Left hindlimb (tissue), 1 donor: ENCODE measurements around the gene TSSK6.

Experiments
- DNase-seq: peaks from one replicate; pipeline ENCODE4 v3.0.0-alpha.2; 2018

The TSSK6 gene

DNA sequence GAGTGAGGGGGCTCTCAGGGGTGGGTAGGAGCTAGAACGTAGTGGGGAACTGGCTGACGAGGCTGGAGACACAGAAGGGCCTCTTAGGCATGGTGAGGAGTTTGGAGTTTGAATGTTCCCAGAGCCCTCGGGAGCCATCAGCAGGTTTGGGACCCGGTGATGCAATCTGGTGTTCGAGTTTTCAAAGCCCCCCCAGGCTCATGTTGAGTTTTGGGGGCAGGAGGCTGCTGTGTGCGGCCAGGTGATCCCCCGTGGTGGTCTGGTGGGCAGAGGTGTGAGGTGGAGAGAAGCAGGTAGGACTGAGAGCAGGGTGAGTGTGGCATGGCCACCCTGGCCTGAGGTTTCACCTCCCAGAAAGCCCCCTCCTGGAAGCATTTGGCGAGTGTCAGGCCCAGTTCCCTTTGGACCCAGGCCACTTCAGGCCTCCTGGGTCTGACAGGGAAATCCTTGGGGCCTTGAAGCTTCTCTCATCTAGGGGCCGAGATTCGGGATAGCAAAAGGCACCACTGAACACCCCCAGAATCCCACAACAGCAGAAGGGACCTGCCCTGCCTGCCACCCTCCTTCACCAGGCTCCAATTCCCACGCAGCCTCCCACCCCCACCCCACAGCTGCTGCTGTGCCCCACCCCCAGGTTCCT is 14.6 kb upstream of the TSSK6 start:
- no peak for DNase-seq

DNA sequence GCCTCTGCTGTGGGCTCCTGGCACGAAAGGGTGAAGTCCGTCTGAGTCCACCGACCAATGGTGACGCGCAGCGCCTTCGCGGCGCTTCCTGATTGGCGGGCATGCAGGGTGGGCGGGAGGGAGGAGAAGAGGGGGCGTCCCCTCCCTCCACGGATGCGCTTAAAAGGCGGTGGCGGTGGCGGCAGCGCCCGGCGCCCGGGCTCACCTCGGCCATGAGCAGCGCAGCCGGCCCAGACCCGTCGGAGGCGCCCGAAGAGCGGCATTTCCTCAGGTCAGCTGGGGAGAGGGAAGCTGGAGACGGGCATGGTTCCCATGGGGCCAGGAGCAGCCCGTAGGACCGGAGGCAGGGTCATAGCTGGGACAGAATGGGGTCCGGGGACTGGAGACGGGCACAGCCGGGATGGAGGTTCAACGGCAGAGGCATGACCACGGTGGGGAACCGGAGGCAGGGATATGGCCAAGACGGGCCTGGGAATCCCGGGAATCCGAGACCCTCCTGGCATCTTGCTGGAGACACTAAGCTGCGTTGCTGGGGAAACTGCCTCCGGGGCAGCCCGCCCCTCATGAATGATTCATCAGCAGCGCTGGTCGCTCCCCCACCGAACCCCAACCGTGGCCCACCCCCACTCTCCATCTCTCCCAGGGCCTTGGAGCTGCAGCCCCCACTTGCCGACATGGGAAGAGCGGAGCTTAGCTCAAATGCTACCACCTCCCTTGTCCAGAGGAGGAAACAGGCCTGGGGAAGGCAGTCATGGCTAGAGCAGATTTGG is 13.6 kb upstream of the TSSK6 start, which contains the start of gene YJEFN3:
TSS of gene YJEFN3 (plus strand) at position 191 of the 770 bp plus-strand sequence. CDS start at position 213, 22 bp downstream.
- no peak for DNase-seq

DNA sequence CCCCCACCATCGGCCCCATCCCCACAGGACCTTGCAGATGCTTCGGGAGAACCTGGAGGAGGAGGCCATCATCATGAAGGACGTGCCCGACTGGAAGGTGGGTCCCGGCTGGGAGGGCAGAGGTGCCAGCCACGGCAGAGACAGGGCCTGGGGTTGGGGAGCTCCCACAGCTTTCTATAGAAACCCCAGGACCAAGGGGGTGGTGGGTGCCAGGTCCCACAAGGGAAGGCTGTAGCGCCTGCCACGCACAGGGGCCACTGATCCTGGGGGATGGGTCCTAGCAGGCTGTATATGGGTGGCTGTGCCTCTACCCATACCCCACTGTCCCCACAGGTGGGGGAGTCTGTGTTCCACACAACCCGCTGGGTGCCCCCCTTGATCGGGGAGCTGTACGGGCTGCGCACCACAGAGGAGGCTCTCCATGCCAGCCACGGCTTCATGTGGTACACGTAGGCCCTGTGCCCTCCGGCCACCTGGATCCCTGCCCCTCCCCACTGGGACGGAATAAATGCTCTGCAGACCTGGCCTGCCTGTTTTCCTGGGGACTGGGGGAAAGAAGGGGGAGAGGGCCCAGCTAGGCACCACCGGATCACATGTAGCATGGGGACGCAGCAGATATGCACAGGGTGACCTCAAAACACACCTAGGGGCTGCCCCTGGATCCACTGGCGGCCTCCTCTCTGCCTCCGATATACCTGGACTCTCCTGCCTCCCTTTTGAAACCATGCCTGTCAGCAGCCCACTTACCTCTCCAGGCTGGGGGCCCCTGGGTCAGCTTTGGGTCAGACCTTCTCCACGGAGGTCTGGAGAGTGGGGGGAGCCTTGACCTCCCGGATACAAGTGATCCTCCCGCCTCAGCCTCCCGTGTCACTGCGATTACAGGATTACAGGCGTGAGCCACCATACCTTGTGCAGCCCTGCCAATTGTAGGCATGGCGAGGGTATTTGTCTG is 12.6 kb upstream of the TSSK6 start:
- DNase-seq: no peak

DNA sequence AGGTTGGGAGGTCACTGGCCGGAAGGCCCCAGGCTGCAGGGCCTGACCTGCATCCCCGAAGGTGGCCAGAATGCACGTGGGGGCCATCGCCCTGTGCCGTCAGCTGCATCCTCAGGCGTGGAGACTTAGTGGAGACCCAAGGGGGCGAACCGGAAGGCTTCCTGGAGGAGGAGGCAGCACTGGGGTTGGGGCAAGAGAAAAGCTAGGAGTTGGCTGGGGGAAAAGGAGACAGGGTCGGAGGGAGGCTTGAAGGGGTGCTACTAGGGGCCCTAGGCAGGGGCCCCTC is 12.0 kb upstream of the TSSK6 start:
- no peak for DNase-seq

DNA sequence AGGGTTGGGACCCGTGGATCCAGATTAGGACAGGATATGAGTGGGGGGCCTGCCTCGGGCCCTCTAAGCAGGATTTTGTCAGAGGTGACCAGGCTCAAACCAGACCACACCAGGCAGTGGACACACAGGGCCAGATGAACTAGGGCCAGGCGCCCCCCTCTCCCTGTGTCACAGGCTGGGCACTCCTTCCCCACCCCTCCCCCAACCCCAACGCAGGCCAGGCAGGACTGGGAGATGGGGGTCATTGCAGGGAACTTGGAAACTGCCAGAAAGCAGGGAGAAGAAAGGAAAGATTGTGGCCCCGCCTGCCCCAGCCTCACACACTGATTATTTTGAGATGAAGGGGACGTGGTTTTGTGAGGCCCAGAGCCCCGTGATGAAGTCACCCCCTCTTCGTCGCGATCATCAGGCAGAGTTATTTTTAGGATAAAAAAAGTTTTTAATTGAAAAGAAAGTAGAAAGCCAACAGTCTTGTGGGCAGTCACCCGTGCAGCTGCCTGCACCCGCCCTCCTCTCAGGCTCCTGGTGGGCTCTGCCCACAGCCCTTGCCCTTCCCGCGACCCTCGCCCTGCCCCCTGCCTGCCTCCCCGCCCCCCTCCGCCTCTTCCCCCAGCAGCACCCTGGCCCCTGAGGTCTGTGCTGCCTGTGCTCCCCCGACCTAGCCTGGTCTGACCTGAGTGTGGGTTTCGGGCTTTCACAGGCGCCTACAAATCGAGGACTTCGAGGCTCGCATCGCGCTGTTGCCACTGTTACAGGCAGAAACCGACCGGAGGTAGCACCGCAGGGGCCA is 11.4 kb upstream of the TSSK6 start:
- DNase-seq: no peak

DNA sequence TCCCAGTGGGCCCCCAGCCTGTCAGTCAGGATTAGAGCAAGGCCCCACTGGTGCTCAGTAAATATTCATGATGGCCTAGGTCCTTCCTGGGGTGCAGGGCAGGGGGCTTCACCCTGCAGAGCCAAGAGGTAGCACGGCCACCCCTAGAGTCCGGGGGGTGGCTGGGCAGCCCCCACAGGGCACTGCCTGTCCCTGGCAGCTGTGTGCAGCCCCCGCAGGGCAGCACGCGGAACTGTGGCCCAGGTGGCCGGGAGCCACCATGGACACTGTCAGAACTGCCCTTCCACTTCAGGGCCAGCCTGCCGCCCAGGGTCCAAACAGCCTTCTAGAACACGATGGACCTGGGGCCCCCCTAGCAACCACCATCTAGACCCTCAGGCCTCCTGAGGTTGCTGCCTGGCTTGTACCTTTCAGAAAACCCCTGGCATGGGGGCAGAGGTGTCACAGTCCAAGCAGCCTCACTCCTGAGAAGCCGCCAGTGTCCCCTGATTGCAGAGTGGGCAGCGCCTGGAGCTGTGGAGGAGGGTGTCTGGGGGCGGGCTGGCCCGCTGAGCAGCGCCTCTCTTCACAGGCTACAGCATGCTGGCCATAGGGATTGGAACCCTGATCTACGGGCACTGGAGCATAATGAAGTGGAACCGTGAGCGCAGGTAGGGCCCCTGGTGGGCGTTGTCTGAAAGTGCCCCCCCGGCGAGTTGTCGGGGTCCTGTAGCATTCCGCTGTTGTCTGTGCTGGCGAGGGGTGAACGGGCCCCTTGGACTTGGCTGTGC is 10.4 kb upstream of the TSSK6 start:
- no peak for DNase-seq

DNA sequence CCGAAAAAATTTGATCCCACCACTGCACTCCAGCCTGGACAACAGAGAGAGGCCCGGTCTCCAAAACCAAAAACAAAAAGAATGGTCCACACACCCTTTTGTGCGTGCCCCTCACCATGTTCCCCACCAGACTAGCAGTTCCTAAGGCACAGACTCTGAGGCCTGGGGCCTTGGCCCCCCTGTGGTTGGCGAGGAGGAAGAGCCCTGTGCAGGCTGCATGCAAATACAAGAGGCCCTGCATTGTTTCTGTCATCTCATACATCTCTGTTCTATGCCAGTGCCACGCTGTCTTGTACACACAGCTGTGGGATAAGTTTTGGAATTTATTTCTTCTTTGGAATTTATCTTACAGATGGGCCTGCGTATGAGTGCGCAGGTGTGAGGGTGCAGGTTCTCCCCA is 8.7 kb upstream of the TSSK6 start:
- DNase-seq: no peak

DNA sequence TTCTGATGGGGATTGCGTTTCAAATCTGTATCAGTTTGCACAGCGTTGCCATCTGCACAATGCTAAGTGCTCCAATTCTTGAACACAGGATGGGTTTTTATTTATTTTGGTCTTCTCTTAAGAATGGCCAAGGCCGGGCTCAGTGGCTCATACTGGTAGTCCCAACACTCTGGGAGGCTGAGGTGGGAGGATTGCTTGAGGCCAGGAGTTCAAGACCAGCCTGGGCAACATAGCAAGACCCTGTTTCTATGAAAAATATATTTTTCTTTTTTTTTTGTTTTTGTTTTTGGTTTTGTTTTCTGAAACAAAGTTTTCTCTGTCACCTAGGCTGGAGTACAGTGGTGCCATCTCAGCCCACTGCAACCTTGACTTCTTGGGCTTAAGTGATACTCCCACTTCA is 7.8 kb upstream of the TSSK6 start:
- no peak for DNase-seq

DNA sequence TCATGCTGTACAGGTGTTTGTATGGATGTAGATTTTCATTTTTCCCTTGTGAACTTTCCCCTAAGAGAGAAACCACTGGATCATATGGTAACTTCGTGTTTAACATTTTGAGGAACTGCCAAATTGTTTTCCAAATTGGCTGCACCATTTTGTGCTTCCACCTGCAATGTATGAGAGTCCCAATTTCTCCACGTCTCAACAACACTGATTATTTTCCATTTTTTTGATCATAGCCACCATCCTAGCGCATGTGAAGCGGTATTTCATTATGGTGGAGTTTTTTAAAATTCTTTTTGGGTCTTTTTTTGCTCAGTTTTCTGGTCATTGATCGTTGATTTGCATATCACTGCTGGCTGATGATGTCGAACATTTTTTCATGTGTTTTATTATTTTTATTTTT is 5.6 kb upstream of the TSSK6 start:
- no peak for DNase-seq

DNA sequence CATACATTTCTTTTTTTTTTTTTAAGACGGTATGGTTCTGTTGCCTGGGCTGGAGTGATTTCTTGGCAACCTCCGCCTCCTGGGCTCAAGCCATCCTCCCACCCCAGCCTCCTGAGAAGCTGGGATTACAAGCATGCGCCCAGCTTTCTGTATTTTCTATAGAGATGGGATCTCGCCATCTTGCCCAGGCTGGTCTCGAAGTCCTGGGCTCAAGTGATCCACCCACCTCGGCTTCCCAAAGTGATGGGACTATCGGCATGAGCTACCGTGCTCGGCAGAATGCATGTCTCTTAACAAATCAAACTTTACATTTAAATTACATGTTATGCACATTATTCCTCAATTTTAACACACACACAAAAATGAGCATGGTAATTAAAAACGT is 1.9 kb upstream of the TSSK6 start:
- no peak for DNase-seq

DNA sequence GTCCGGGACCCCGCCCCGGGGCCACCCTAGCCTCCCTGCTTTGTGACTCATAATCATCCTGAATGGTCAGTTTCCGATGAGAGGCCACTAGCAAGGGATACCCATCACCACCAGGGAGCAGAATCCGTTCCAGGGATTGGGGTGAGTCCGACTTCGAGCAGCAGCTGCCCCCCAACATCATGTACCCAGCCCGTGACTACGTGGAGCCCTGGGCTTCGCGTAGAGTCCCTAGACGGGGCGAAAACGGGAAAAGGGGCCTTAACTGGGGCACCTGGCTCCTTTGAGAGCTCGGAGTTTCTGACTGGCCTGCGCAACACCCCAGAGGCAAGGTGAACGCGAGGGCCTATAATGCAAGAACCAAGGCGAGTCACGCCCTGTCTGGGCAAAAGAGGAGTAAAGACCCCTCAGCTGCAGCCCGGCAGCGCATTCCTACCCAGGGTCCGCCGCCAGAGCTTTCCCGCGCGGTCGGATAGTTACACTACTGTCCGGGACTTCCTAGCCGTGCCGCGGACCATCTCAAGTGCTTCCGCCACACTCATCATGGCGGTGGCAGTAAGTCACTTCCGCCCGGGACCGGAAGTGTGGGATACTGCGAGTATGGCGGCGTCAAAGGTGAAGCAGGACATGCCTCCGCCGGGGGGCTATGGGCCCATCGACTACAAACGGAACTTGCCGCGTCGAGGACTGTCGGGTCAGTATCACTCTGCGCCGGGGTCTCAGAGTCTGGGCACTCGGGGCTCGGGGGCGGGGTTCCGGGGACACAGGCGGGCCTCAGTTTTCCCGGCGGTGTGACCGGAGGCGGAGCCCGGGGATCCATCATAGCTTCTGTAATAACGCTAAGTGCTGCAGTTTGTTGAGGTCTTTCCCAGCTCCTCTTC is 533 bp upstream of the TSSK6 start, which contains the start of gene NDUFA13:
TSS of gene NDUFA13 (plus strand) at position 584 of the 878 bp plus-strand sequence. CDS start at position 598, 14 bp downstream.
- DNase-seq: peak; percentile 94

DNA sequence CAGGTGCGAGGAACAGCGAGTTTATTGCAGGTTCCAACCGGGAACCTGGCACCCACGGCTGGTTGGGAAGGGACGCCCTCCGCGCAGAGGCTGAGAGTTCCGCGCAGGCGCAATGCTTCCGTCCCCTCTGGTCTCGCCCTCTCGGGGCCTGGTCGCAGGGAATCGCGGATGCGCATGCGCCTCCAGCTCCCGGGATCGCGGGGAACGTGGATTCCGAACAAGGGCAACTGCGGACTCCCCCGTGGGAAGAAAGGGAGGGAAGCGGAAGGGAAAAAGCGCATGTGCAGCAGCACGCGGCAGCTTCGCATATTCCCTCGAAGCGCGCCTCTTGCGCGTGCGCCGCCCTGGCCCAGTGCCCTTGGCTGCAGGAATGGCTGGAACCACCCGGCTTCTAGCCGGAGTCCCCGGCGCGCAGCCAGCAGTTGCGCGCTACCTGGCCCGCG is 1.1 kb downstream of the TSSK6 start:
- DNase-seq: peak; percentile 86

DNA sequence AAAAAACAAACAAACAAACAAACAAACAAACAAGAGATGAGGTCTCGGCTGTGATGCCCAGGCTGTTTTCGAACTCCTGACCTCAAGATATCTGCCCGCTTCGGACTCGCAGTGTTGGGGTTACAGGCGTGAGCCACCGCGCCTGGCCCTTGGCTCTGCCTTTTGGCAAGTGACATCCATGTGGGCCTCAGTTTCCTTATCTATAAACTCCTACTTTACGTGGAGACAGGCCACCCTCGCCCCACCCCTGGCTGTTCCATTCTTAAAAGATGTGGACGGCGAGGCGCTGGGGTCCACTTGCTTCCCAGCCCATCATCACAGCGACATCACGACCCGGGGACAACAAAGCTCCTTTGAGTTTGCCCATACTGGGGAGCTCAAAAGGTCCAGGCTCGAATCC is 1.7 kb downstream of the TSSK6 start:
- no peak for DNase-seq

DNA sequence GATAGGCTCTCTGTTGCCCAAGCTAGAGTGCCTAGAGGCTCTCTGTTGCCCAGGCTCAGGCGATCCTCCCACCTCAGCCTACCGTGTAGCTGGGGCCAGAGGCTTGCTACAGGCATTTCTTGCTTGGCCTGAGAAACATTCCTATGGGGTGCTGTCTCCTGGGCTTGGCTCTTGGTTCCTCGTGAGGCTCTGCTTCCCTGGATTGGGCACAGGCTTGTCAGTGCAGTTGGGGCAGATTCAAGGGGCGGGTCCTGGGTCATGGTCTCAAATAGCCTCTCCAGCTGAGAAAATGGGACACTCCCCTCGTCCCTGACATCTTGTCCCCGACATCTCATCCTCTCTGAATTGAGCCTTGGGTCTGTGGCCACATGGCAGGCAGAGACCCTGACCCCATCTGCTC is 4.9 kb downstream of the TSSK6 start:
- no peak for DNase-seq

DNA sequence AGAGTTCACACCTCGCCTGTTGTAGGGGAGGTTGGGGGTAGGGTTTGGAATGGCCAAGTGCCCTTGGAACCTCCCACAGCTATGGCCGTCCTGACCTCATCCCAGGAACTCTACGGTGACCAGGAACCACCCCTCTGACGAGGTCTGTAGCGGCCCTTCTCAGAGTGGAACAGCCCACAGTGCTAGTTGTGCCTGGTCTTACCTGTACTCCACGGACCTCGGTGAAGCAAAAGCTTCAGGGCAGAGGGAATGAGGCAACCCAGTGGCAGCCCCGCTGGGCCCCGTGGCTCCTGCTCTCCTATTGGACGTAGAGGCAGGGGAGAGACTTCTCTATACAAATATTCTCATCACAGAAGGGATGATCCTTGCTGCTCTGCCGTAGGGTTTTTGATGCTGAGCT is 7.1 kb downstream of the TSSK6 start:
- DNase-seq: no peak

DNA sequence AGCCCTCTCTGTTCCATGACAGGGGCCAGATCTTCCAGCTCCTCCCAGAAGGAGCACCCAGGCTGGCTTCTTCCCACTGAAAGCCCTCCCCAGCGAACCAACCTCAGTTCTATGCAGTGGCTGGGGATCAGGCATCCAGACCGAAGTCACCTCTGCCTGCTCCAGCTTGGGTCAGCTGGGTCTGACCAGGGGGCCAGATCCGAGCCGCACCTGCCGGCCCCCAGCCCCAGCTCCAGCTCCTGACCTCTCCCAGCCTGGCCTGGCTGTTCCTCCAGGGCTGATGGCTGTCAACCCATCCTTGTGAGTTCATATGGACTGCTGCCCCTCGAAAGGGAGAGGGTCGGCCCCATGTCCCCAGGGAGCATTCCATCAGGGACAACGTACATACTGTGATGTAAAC is 8.0 kb downstream of the TSSK6 start:
- no peak for DNase-seq

DNA sequence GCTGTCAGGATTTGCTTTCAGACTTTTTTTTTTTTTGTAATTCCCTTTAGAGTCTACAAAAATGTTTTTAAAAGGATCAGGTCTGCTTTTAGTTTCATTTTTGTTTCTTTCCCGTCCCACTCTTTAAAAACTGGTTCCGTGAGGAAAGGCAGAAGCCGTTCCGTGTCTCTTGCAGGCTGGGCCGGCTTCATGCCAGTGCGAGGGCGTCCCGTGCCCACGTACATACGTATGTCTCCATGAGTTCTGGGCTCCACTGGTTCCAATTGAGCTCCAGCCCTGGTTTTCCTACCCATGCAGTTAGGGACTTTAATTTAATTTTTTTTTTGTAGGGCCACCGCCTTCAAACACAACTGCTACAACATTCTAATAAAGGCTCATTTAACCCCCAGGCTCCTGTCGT is 8.8 kb downstream of the TSSK6 start:
- DNase-seq: no peak

DNA sequence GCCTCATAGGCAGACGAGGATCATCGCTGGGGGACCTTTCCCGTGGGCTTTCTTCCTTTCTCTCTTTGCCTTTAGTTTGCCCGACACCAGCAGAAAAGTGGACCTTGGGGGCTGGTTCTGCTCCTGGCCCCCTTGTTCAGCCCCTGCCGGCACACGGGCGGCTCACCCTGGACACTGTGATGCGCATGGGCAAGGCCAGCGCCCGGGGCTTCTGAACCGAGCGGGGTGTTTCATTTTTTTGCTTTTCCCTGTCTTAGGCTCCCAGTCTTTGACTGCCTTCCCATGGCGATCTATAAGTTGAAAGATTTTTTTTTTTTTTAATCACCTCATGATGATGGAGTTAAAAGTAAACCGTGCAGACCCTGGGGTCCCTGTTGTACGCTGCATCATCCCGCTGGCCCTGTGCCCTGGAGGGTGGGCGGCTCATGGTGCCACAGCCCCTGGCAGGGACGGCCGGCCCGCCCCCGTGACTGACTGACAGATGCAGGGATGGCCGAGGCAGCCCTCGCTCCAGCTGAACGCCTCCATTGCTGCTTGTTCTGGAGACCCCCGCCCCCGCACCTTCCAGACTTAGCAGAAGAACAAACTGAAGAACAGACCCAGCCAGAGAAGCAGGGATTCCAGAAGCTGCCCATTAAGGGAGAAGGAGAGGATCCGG is 9.6 kb downstream of the TSSK6 start:
- no peak for DNase-seq

DNA sequence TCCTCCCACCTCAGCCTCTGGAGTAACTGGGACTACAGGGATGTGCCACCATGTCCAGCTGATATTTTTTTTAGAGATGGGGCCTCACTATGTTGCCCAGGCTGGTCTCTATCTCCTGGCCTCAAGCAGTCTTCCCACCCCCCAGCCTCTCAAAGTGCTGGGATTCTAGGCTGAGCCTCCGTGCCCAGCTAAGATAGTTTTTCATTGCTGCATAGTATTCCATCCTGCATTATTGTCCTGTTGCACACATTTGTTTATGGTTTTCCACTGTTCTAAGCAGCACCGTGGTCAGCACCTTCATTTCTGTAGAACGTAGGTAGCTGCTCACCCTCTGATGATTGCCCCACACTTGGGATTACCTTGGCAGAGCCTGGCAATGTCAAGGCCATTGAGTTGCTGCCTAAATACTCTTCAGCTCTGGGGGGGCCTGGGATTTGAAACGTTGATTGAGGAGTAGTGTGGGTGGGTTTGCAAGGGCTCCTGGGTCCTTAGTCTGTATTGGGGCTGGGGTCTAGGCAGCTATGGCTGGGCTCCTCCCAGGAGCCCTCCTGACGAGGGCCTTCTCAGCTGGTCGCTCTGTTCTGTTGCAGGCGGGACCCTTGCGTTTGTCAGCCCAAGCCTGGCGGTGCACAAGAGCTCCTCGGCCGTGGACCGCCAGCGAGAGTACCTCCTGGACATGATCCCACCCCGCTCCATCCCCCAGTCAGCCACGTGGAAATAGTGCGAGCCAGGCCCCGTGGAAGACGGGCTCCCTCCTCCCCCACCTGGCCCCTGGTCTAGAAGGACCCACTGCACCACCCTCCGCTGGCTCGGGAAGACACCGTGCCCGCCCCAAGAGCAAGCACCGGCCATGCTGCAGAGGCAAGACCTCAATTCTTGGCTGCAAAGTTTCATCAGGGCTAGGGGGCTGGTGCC is 10.3 kb downstream of the TSSK6 start:
- no peak for DNase-seq
